HUES6 (cell line): Measurements from ENCODE around the gene EXPH5.

Experiments
- H3K27ac ChIP-seq: 2 replicates; pipeline ENCODE4 v1.7.0; 2013; ENCODE audit warnings: low read depth, mild to moderate bottlenecking, low read length, inconsistent platforms
- H3K27me3 ChIP-seq: 2 replicates; pipeline ENCODE4 v1.6.1; 2013; ENCODE audit warnings: low read length; ENCODE audit not compliant: control insufficient read depth, insufficient read depth
- H3K36me3 ChIP-seq: 2 replicates; pipeline ENCODE4 v1.6.1; 2013; ENCODE audit warnings: low read length; ENCODE audit not compliant: control insufficient read depth, insufficient read depth
- H3K4me1 ChIP-seq: 2 replicates; pipeline ENCODE4 v1.6.1; 2013; ENCODE audit warnings: low read length; ENCODE audit not compliant: control insufficient read depth, insufficient read depth
- H3K4me3 ChIP-seq: 2 replicates; pipeline ENCODE4 v1.5.1; 2013; ENCODE audit warnings: low read depth, low read length
- H3K9ac ChIP-seq: one replicate; pipeline ENCODE4 v1.6.1; 2013; ENCODE audit warnings: mild to moderate bottlenecking, low read length
- H3K9me3 ChIP-seq: 2 replicates; pipeline ENCODE4 v1.6.1; 2013; ENCODE audit warnings: low read depth, low read length; ENCODE audit not compliant: control insufficient read depth, insufficient read depth

EXPH5 gene

GRCh38 chr11:108624196-108624925 is 30.8 kb upstream of the EXPH5 start:
- H3K9ac ChIP-seq = no peak overlapping the region
- H3K36me3 ChIP-seq = no peaks in the 10 kb centered on the region
- H3K9me3 ChIP-seq = peaks cover 17% of the 10 kb centered on the region
- H3K4me3 ChIP-seq = no peak overlapping the region
- no peaks in the 10 kb centered on the region for H3K27me3 ChIP-seq
- H3K27ac ChIP-seq = no peak overlapping the region
- peaks cover 6% of the 10 kb centered on the region; the same call in 1 of the 2 replicates for H3K4me1 ChIP-seq

DNA sequence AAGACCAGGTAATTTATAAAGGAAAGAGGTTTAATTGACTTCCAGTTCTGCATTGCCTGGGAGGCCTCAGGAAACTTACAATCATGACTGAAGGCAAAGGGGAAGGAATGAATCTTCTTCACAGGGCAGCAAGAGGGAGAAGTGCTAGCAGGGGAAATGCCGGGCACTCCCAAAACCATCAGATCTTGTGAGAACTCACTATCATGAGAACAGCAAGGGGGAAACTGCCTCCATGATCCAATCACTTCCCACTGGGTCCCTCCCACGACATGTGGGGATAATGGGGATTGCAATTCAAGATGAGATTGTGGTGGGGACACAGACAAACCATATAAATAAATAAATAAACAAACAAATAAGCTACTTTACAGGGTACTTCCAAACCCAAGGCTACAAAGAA is 28.8 kb upstream of the EXPH5 start:
- H3K27ac ChIP-seq = no peak overlapping the region

DNA sequence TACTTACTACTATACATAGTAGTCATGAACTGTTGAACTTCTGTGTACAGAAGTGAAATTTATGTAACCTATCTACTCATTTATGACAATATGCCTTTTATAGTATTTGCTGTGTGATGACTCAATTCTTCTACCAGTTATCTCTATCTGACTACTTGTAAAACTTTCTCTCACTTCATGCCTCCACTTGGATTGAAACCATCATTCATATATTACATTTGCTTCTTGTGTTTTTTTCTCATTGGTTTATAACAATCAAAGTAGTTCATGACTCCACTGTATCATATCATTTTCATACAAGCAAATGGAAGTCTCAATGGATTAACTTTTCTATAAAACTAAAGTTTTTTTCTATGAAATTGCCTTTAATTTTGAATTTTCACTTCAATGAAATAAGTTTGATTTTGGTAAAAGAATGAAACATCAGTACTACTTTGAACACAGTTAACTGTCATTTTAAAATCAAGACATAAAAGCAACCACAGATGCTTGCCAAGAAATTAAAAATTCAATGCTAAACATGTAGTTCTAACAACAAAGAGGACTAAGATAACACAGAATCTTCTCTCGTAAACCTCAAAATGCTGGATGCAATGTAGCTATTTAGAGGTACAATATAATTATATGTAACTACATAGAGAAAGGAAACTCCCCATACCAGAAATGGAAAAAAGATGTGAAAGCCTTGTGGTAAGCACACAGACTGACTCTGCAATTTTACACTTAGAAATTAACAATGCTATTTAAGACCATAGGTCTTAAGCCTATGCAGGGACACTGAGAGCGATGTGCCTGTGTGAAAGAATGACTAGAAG is 27.6 kb upstream of the EXPH5 start:
- Histone ChIP-seq H3K4me3 (no peak overlapping the region), H3K27me3 (no peaks in the 10 kb centered on the region), H3K27ac (no peak overlapping the region), H3K36me3 (no peaks in the 10 kb centered on the region), H3K9ac (no peak overlapping the region), H3K4me1 (peaks cover 11% of the 10 kb centered on the region; the same call in 1 of the 2 replicates), H3K9me3 (no peaks in the 10 kb centered on the region)

More for the DNA sequence above, 28.8 kb upstream of the EXPH5 start:
- peaks cover 6% of the 10 kb centered on the region; the same call in 1 of the 2 replicates for H3K4me1 ChIP-seq
- no peak overlapping the region for H3K4me3 ChIP-seq
- no peak overlapping the region for H3K9ac ChIP-seq
- H3K36me3 ChIP-seq = no peaks in the 10 kb centered on the region
- H3K9me3 ChIP-seq = peaks cover 2% of the 10 kb centered on the region; the same call in 1 of the 2 replicates
- no peaks in the 10 kb centered on the region for H3K27me3 ChIP-seq

DNA sequence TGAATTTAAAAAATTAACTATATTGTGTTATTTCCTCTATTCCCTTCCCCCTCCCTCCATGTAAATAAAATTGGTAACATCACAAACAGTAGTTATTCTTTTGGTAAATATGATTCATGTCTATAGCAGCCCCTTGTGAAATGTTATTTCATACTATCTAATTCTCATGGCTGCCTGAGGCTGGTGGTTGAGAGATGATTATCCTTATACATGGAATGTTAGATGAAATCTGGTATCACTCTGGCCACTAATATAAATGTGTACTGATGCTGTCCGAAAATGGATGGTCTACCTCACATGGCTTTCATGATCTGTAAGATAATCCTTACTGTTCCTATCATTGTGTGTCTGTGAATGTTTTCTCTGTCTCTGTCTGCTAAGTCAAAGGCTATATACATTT is 25.0 kb upstream of the EXPH5 start:
- Histone ChIP-seq H3K36me3 (no peaks in the 10 kb centered on the region), H3K4me3 (no peak overlapping the region), H3K27ac (no peak overlapping the region), H3K9ac (no peak overlapping the region), H3K4me1 (peaks cover 5% of the 10 kb centered on the region; the same call in 1 of the 2 replicates), H3K9me3 (no peaks in the 10 kb centered on the region), H3K27me3 (no peaks in the 10 kb centered on the region)

DNA sequence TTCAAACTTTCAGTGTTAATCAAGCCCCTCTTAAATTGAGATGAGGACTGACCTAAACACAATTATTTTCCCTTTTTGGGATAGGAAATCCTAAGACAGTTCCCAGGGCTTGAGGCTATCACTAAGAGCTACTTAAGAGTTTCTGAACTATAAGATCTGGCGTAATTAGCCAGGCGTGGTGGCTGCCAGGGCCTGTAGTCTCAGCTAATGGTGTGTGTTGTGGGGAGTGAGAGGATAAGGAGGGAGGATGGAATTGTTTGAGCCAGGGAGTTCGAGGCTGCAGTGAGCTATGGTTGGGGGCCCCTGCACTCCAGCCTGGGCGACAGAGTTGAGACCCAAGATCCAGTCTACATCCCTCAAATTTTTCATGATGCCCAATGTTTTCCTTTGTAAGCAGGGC is 23.5 kb upstream of the EXPH5 start:
- Histone ChIP-seq H3K27me3 (no peaks in the 10 kb centered on the region), H3K36me3 (no peaks in the 10 kb centered on the region), H3K4me1 (peaks cover 5% of the 10 kb centered on the region; the same call in 1 of the 2 replicates), H3K9ac (no peak overlapping the region), H3K9me3 (no peaks in the 10 kb centered on the region), H3K4me3 (no peak overlapping the region), H3K27ac (no peak overlapping the region)

GRCh38 chr11:108616549-108616948 is 23.0 kb upstream of the EXPH5 start:
- Histone ChIP-seq H3K9ac (no peak overlapping the region), H3K9me3 (no peaks in the 10 kb centered on the region), H3K4me1 (peaks cover 5% of the 10 kb centered on the region; the same call in 1 of the 2 replicates), H3K4me3 (no peak overlapping the region), H3K27me3 (no peaks in the 10 kb centered on the region), H3K27ac (no peak overlapping the region), H3K36me3 (no peaks in the 10 kb centered on the region)

GRCh38 chr11:108614086-108614485 is 20.5 kb upstream of the EXPH5 start:
- Histone ChIP-seq H3K4me1 (peaks cover 6% of the 10 kb centered on the region; the same call in 1 of the 2 replicates), H3K9me3 (no peaks in the 10 kb centered on the region), H3K4me3 (no peak overlapping the region), H3K27me3 (no peaks in the 10 kb centered on the region), H3K27ac (no peak overlapping the region), H3K9ac (no peak overlapping the region), H3K36me3 (no peaks in the 10 kb centered on the region)

DNA sequence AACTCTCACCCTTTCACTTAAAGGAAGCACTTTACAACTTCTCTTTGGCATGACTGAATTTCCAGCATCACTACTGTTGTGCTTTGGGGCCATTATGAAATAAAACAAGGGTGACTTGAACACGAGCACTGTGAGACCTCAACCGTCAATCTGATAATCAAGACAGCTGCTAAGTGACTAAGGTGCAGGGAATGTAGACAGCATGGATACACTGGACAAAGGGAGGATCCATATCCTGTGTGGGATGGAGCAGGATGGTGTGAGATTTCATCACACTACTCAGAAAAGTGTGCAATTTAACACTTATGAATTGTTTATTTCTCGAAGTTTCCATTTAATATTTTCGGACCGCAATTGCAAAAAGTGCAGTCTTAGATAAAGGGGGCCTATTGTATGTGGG is 16.1 kb upstream of the EXPH5 start:
- Histone ChIP-seq H3K36me3 (no peaks in the 10 kb centered on the region), H3K9me3 (no peaks in the 10 kb centered on the region), H3K4me1 (peaks cover 5% of the 10 kb centered on the region; the same call in 1 of the 2 replicates), H3K27me3 (no peaks in the 10 kb centered on the region), H3K9ac (no peak overlapping the region), H3K4me3 (no peak overlapping the region), H3K27ac (no peak overlapping the region)

GRCh38 chr11:108608548-108608947 is 15.0 kb upstream of the EXPH5 start:
- Histone ChIP-seq H3K27me3 (no peaks in the 10 kb centered on the region), H3K9me3 (no peaks in the 10 kb centered on the region), H3K4me3 (no peak overlapping the region), H3K36me3 (no peaks in the 10 kb centered on the region), H3K27ac (no peak overlapping the region), H3K4me1 (peaks cover 5% of the 10 kb centered on the region; the same call in 1 of the 2 replicates), H3K9ac (no peak overlapping the region)

DNA sequence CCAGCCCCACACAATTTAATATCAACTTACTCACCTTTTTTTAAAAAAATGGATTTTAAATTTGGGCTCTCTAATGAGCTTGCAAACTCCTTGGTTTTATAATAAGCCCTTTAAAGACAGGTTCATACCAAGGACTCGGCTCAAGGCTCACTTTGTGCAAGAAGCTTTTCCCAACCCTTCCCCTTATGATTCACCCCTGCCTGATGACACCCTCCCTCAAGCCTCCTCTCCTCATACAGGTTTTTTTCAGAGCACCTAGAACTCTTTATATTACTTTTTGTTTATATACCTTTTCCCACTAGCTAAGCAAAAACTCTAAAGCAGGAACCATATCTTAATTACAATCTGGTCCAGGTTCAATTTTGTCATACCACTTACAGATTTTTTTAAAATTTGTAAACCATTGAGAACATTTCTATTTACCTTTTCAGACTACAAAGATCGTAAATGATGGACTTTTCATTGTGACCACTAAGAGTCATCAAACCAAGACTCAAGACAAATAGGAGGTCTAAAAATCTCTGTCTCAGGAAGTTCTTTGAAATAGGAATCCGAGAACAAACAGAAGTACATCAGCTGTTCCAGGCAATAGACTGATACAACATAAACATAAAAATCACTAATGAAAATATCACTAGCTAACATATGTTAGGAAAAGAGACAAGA is 13.1 kb upstream of the EXPH5 start:
- no peak overlapping the region for H3K27ac ChIP-seq

More for the DNA sequence above, 13.1 kb upstream of the EXPH5 start:
- Histone ChIP-seq H3K9ac (no peak overlapping the region), H3K36me3 (no peaks in the 10 kb centered on the region), H3K9me3 (no peaks in the 10 kb centered on the region), H3K27me3 (no peaks in the 10 kb centered on the region), H3K4me3 (no peak overlapping the region), H3K4me1 (peaks cover 5% of the 10 kb centered on the region; the same call in 1 of the 2 replicates)
